Measurements from ENCODE around the gene WWOX.

DNA sequence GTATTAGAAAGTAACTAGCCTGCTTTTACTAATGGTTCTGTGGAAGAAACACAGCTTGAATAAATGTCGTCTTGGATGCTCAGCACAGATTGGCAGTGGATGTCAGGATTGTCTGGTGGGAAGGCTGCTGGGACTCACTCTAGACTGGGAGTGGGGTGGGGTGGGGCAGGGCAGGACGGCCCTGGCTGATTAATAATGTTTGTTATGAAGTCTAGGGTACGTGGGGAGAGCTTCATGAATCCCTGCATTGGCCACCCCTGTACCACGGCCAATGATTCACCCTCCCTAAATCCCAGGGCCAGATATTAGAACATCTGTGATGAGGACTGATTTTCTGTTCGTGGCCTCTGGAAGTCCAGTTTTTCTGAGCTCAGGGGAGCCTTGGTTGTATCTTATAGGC lies 421.0 kb downstream of the WWOX start:
- no peak for TF ChIP-seq CTCF (IDR thresholded peaks at IDR 0.05)
- no peak for TF ChIP-seq POLR2A (IDR thresholded peaks at IDR 0.05)
